HG03520 (cell line): ENCODE results near the gene SLC2A4RG.

ENCODE experiments used
- ATAC-seq: cut with Tn5 transposase; IDR thresholded peaks from one replicate; pipeline ENCODE4 v1.9.1; 2021; ENCODE audit warnings: mild to moderate bottlenecking, moderate library complexity; ENCODE audit not compliant: unreplicated experiment

The SLC2A4RG gene, protein sequence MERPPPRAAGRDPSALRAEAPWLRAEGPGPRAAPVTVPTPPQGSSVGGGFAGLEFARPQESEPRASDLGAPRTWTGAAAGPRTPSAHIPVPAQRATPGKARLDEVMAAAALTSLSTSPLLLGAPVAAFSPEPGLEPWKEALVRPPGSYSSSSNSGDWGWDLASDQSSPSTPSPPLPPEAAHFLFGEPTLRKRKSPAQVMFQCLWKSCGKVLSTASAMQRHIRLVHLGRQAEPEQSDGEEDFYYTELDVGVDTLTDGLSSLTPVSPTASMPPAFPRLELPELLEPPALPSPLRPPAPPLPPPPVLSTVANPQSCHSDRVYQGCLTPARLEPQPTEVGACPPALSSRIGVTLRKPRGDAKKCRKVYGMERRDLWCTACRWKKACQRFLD

GRCh38 chr20:63739130-63740069, at the start of gene SLC2A4RG:
SLC2A4RG (plus strand) TSS chr20:63739776; CDS start chr20:63739913, 137 bp downstream.
- ATAC-seq, result no peak

DNA sequence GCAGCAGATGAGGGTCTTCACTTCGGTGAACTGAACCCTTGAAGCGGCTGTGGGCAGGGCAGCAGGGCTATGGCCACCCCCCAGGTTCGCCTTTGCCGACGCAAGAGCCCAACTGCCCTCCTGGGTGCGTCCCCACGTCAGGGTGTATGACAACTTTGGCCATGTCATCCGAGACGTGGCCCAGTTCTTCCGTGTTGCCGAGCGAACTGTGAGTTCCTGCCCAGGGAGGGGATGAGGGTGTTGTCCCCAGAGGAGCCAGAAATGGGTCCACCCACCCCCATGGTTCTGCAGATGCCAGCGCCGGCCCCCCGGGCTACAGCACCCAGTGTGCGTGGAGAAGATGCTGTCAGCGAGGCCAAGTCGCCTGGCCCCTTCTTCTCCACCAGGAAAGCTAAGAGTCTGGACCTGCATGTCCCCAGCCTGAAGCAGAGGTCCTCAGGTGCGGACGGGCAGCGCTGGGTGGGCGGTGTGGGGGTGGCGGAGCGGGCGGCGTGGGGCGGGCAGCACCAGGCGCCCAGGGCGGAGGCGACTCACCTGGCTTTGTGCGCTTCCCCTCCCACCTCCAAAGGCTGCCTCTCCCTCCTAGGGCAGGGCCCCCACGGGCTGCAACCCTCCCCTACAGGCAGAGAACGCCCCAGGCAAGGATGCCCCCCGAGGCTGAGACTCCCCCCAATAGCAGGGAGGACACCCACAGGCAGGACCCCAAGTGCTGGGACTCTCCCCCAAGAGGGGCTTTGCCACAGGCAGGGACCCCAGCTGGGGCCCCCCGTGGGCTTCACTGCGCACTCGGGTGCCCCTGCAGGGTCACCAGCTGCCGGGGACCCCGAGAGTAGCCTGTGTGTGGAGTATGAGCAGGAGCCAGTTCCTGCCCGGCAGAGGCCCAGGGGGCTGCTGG, 49.3 kb upstream of the SLC2A4RG start:
- no peak for ATAC-seq

- no peak for ATAC-seq
These were observed 48.5 kb upstream of the SLC2A4RG start for GRCh38 chr20:63690898-63691710.

DNA sequence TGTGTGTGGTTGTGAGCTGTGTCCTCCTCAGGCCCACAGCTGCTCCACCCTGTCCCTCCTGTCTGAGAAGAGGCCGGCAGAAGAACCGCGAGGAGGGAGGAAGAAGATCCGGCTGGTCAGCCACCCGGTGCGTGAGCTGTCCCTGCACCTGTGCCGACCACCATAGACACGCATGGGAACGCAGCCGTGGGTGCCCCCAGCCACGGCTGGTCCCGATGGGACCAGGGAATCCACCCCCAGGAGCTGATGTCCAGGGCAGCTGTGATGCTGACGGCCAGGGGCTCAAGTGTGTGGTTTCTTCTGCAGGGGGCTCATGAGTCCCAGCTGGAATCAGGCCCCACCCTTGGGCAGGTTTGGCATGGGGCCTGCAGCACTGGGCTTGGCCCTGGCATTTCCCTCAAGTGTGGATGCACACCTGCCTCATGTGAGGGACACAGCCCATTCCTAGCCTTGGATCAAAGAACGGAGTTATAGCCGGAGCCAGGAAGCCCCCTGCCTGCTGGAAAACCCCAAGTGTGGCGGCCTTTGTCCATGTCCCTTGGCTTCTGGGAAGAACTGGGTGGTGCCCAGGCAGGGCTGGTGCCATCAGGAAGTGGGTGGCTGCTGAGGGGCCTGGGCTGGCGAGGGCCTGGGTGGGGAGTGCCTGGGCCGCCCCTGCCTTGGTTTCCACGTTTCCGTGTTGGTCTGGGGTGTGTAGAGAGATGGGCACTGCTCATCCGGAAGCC, 47.7 kb upstream of the SLC2A4RG start:
- ATAC-seq, result no peak

DNA sequence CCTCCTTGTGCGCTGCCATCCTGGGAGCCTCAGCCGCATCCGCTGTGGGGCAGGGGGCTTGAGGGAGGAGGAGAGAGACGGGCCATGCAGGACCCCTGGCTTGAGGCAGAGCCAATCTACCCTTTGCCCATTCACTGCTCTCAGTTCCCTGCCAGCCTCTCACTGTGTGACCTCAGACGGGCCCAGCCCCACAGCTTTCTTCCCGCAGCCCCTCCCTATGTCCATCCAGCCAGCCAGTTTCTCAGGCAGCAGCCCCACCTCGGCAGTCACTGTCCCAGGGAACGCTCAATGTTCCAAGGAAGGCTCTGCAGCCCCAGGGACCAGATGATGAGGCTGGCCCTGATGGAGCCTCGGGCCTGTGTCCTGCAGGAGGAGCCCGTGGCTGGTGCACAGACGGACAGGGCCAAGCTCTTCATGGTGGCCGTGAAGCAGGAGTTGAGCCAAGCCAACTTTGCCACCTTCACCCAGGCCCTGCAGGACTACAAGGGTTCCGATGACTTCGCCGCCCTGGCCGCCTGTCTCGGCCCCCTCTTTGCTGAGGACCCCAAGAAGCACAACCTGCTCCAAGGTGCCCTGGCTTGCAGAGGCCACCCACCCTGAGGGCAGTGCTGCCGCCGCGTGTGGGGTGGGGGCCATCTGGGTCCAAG, 47.0 kb upstream of the SLC2A4RG start:
- no peak for ATAC-seq

- no peak for ATAC-seq
These were observed 46.4 kb upstream of the SLC2A4RG start for GRCh38 chr20:63693083-63693732.

DNA sequence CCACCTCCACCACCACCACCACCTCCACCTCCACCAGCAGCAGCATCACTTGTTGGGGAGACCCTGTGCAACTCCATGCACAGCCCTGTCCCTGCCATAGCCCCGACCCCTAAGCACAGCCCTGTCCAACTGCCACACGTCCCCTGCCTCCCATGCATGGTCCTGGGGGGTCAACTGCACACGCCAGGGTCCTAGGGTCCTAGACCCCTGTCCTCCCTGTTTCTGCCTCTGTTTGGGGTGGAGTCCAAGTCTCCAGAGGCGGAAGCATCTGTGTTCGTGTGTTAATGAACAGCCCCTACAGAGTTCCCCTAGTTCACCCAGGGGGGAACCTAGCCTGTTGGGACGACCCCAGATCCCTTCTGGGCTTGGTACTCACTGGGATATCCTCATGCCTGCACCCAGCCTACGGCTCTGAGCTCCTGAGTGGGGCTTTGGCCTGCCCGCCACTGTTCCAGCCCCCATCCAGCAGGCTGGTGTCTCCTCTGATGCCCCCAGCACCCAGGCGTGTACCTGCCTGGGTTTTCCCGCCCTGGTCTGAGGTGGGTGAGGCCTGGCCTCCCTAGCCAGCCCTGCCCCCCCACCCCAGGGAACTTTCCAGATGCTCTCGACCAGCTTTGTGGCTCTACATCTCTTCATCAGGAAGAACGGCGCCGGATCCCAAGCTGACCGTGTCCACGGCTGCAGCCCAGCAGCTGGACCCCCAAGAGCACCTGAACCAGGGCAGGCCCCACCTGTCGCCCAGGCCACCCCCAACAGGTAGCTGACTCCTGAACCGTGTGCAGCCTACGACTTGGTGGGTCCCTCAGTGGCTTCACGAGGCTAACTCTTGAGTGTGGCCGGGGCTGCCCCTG, 45.6 kb upstream of the SLC2A4RG start:
- ATAC-seq, result no peak

DNA sequence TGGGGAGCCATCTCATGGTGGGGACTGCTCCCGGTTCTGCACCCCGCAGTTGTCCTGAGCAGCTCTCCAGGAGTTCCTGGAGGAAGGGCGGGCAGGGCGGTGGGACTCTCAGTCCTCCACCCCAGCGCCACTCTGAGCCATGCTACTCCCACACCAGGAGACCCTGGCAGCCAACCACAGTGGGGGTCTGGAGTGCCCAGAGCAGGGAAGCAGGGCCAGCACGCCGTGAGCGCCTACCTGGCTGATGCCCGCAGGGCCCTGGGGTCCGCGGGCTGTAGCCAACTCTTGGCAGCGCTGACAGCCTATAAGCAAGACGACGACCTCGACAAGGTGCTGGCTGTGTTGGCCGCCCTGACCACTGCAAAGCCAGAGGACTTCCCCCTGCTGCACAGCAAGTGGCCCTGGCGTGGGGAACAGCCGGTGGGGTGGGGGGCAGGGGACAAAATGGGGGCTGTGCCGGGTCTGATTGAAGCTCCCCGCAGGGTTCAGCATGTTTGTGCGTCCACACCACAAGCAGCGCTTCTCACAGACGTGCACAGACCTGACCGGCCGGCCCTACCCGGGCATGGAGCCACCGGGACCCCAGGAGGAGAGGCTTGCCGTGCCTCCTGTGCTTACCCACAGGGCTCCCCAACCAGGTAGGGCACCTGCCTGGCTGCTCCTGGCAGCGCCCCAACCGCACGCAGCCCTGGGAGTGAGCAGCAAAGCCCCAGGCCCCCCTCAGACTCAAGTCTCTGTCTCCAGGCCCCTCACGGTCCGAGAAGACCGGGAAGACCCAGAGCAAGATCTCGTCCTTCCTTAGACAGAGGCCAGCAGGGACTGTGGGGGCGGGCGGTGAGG, 44.8 kb upstream of the SLC2A4RG start:
- ATAC-seq, result no peak

- no peak for ATAC-seq
These were observed 43.9 kb upstream of the SLC2A4RG start for GRCh38 chr20:63695424-63696305.

GRCh38 chr20:63696306-63696627, 43.3 kb upstream of the SLC2A4RG start:
- ATAC-seq, result no peak

- no peak for ATAC-seq
These were observed 42.8 kb upstream of the SLC2A4RG start, which contains the start of gene TNFRSF6B for GRCh38 chr20:63696628-63697356. TNFRSF6B (plus strand) TSS chr20:63696652; CDS start chr20:63696768, 116 bp downstream.

GRCh38 chr20:63697357-63697867, 42.2 kb upstream of the SLC2A4RG start:
- no peak for ATAC-seq

- no peak for ATAC-seq
These were observed 41.6 kb upstream of the SLC2A4RG start for GRCh38 chr20:63697868-63698545.
